NCI-H510A (cell line): ENCODE data around the gene SNRPB2.

ENCODE experiments used
- DNase-seq: peaks from one replicate; lab custom pipeline; 2025; lab: John Stamatoyannopoulos, UW

SNRPB2 gene

DNA sequence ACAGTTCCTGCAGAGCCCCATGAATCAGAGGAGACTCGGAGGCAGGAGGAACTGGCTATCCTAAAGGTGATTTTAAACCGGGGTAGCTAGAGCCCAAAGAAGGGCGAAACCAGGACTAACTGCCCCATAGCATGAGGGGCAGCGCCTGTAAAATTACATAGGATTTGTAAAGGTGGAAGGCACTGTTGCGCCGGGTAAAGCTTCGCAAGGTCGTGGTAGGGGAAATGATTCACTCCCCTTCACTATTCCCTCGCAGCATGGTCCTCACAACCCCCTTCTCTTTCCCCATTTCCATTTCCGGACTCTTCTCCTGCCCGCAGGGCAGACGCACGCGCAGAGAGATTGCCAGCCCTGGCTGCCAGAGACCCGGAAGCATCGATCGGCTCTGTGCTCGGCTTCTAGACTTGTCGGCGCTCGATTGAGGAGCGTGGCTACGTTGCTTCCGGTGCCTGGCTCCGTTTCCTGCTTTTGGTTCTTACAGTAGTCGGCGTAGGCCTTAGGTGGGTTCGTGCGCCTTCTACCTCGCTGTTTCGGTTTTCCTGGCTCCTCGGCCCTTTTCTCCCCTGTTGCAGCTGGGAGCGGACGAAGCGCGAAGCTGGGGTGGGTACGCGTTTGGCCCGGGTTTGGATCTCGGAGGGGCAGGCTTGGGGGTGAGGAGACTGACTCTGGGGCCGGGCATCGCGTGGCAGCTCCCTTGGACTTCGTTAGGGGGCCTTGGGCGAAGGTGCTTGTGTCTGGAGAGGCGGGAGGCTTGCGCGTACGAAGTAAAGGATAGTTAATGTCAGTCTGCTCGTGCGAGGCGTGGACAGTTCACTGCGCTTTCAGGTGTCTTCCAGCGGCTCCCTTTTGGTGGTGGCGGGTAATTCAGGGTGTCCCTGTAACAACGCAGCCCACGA is at the start of gene SNRPB2:
Gene SNRPB2 (plus strand): TSS at position 462 of the 896 bp plus-strand sequence. CDS start 1,677 bp downstream, outside the sequence.
- DNase-seq: peak; percentile 96

GRCh38 chr20:16684416-16684815 is 45.4 kb upstream of the SNRPB2 start:
- no peak for DNase-seq

DNA sequence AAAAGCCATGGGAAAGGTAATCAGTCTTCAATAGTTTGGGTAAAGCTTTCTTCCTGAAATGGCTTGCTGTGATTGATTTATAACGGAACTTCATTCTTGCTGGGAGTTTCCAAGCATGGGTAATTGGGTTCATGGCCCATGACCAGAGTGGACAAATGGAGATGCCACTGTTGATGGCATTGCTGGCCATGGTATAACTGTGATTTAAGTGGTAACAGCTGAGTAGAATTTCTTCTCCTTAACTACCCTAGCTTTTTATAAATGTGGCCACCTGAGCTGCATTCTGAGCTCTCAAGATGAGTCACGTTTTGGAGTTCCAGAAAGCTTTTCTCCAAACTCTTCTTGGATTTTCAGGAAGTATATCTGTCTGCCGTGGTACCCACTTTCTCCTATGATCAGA is 39.9 kb upstream of the SNRPB2 start:
- no peak for DNase-seq

DNA sequence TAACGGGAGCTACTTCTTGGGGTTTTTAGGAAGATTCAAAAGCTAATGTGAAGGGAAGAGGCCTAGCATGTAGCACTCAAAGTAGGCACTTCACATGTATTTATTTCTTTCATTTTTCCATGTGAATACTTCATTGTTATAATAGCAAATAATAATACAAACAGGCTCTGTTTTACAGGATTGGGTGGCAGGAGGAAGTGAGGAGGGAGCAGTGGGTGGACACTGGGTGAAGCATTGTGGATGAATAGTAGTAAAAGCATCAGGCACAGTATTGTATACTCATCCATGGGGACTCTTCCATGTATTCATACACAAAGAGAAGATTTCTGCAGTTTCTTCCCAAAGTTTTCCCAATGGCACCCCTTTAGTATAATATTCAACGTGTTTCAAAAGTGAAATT is 38.4 kb upstream of the SNRPB2 start:
- DNase-seq: no peak

GRCh38 chr20:16692009-16692408 is 37.8 kb upstream of the SNRPB2 start:
- no peak for DNase-seq

- no peak for DNase-seq
Observed at GRCh38 chr20:16692442-16692841, 37.4 kb upstream of the SNRPB2 start.

- no peak for DNase-seq
Observed at GRCh38 chr20:16693278-16693677, 36.5 kb upstream of the SNRPB2 start.

DNA sequence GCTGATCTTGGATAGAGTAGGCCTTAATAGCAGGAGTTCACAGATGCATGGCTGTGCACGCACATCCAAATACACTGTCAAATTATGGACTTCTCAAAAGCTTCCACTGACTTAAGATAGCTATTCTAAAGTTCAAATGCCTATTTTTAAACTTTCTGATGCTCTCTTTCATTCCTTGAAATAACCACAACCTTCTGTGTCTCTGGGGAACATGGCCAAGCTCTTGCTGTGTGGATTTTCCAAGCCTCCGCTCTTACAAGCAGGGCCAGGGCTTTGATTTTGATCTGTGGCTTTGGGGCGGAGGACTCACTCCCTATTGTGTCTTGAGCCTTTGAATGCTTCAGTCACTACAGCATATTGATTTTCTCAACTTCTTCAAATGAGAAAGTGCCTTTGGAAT is 35.7 kb upstream of the SNRPB2 start:
- no peak for DNase-seq

GRCh38 chr20:16695628-16696027 is 34.2 kb upstream of the SNRPB2 start:
- no peak for DNase-seq

- DNase-seq: no peak
Observed at GRCh38 chr20:16699293-16699692, 30.5 kb upstream of the SNRPB2 start.

GRCh38 chr20:16701296-16701695 is 28.5 kb upstream of the SNRPB2 start:
- DNase-seq: no peak

GRCh38 chr20:16703570-16703969 is 26.3 kb upstream of the SNRPB2 start:
- no peak for DNase-seq

GRCh38 chr20:16707674-16708073 is 22.2 kb upstream of the SNRPB2 start:
- no peak for DNase-seq

DNA sequence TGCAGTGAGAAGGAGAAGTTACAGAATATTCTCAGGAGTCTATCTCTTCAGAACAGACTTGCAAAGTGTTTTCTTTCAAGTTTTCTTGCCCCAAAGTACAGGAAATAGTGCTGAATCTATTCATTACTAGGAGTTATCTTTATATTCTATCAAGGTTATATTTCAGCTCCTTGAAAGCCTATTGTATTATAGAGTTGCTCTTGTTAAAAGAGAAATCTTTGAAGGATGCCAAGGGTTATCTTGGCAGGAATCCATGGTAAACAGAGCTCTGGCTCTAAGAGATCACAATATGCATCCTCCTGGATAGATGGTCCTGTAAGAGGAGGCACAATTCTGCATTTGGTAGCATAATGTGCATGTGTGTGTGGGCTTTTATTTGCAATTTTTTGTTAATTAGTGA is 21.2 kb upstream of the SNRPB2 start:
- no peak for DNase-seq

DNA sequence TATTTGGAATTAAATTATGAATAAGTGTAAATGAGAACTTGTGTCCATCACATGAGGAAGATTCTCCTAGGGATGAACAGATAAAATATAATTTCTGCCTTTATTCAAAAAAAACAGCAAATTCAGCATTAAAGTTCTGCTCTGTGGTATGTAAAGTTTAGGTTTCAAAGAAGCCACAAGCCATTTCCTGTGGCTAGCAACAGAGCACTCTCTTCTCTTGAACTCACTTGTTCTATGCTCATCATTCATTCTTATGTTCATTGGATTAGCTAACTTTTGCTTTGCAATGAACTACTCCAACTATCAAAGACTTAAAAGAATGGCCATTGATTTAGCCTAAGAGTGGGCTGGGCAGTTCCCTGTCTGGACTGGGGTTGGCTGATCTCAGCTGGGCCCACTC is 20.8 kb upstream of the SNRPB2 start:
- no peak for DNase-seq

- DNase-seq: no peak
Observed at GRCh38 chr20:16710781-16711180, 19.0 kb upstream of the SNRPB2 start.

- DNase-seq: no peak
Observed at GRCh38 chr20:16711661-16712258, 18.1 kb upstream of the SNRPB2 start.

DNA sequence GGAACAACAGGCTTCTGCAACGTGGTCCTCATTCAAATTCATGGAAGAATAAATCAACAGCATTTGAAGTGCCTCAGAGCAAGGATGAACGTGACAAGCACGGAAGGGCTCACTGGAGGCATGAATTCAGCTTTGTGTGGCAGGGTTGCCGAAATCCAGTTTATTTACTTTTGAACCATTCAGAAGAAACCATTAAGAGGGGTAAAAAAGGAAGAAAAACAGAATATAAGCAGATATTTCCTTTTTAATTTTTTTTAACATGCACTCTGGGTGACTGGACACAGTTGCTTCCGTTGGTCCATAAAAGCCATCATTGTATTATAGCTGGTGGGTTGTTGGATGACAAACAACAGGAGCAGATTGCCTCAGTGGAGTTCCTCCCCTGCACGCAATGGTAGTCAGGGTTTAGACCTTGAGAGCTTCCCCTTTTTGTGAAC is 17.3 kb upstream of the SNRPB2 start:
- DNase-seq: peak; percentile 29

DNA sequence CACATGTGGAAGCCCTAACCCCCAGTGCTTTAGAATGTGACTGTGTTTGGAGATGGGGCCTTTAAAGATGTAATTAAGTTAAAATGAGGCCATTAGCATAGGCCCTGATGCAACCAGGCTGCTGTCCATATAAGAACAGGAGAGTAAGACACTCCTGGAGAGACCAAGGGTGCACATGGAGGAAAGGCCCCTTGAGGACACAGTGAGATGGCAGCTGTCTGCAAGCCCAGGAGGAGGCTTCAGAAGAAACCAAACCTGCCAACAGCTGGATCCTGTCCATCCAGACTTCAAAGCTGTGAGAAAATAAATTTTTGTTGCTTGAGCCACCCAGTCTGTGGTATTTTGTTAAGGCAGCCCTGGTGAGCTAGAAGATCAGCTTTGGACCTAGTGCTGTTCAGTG is 16.8 kb upstream of the SNRPB2 start:
- DNase-seq: no peak

DNA sequence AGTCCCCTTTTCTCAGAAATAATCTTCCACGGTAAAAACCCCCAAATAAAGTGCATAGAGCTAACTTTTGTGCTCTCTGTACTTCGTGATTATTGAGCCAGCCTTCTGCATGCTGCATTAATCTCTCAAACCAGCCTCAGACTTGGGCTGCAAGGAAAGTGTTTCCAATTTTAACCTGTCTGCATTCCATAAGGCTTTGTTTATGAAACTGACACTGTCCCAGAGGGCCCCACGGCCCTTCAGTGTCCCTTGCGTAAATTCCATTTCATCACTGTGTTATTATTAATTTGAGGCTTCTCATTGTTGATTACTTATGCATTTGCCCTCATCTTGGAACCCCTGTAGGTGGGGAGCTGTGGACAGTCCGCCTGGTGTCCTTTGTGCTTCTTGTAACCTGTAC is 15.6 kb upstream of the SNRPB2 start:
- no peak for DNase-seq

DNA sequence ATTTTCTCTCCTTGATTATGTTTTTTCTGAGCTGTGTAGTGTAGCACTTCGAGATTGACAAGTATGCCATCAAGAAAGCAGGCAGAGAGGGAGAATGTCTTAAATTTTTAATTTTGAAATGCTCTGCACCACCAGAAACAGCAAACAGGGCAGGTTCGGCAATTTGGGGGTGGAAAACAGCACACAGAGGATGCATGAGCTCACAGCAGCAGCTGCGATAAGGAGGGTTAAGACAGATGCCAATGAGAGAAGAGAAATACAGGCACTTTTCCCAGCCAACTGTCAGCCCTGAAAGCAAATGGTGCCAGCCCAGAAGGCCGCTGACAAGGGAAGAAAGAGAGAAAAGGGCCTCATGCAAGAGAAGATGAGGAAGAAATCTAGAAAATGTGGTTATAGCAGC is 15.1 kb upstream of the SNRPB2 start:
- DNase-seq: no peak

DNA sequence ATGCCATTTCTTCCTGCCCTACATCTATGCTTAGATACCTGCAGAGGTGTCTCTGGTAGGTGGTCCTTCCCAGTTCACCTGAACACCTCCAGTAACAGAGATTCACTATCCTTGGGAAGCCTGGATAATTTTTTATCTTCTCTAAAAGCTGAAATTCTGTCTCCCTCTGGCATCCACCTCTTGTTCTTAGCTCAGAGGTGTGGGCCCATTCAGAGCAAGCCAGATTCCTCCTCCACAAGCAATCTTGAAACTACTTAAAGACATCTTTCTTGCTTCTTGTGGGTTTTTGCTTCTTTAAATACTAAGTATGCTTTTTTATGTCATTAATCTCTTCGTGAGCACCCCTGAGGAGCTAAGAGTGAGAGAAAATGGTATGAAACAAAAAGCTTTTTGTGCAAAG is 10.4 kb upstream of the SNRPB2 start:
- no peak for DNase-seq

DNA sequence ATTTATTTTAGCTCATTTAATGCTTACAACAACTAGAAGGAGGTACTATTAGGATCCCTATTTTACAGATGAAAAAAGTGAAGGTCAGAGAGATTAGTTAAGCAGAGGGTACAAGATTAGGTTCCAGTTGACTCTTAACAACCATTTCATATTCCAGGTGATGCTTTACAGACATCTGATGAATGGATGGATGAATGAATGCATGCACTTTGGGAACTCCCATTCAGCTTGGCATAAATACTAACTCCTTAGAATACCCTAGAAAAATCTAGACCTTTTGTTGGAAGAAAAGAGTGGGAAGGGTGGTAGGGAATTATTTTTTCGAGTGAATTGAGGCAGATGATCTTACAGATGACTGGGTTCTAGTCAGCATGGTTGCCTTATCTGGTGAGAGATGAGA is 746 bp upstream of the SNRPB2 start:
- DNase-seq: no peak
